Adipocyte (in vitro differentiated cells): Measurements from ENCODE around the gene INCA1.

Experiments used
- DNase-seq: peaks from one replicate; pipeline ENCODE4 v3.0.0-alpha.2; 2015; ENCODE audit warnings: low read depth
- H3K27me3 ChIP-seq: replicated peaks from 2 replicates; pipeline ENCODE4 v1.7.0; 2013; ENCODE audit warnings: mild to moderate bottlenecking, low read length, moderate library complexity; ENCODE audit not compliant: control insufficient read depth, insufficient read depth
- H3K36me3 ChIP-seq: 2 replicates; pipeline ENCODE4 v1.7.0; 2013; ENCODE audit warnings: low read length, mild to moderate bottlenecking, moderate library complexity; ENCODE audit not compliant: control insufficient read depth, insufficient read depth, severe bottlenecking
- H3K4me1 ChIP-seq: 2 replicates; pipeline ENCODE4 v1.7.0; 2013; ENCODE audit warnings: mild to moderate bottlenecking, low read length, moderate library complexity; ENCODE audit not compliant: control insufficient read depth, insufficient read depth
- H3K4me3 ChIP-seq: 2 replicates; pipeline ENCODE4 v1.7.0; 2013; ENCODE audit warnings: mild to moderate bottlenecking, low read length, moderate library complexity
- H3K9ac ChIP-seq: 2 replicates; pipeline ENCODE4 v1.7.0; 2013; ENCODE audit warnings: mild to moderate bottlenecking, low read length, moderate library complexity
- H3K9me3 ChIP-seq: 2 replicates; pipeline ENCODE4 v1.7.0; 2013; ENCODE audit warnings: mild to moderate bottlenecking, low read length, moderate library complexity; ENCODE audit not compliant: control insufficient read depth

The INCA1 gene, protein sequence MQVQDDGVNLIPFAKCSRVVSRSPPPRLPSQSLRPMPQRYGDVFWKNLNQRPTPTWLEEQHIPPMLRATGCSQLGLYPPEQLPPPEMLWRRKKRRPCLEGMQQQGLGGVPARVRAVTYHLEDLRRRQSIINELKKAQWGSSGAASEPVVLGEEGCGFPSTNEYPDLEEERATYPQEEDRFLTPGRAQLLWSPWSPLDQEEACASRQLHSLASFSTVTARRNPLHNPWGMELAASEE

DNA sequence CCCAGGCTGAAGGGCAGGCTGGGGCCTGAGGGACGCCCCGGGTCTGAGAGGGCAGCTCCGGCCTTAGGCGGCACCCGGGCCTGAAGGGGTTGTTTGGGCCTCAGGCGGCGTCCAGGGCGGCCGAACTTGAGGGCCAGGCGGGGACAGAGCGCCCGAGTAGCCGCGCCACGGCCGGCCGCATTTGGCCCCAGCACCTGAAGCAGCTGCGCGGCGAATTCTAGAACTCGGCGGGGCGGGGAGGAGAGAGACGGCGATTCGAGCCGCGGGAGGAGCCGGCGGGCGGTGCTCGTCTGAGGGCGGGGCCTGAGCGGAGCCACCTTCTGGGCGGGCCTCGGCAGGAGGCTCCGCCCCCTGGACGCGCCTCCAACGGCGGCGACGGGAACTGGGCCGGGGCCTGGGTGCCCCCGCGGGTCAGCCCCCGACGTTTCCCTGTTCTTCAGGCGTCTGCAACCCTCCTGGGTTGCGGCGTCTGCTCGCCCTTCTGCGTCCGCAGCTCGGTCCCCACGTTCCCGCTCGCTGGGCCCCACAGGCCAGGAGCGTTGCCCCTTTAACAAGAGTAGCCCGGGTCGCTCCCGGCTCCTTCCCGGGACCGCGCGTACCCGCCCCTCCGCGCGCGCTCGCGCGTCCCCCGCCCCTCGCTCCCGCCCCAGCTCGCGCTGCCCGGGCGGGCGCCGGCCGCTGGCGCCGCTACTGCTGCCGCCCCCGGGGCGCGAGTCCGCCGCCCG is at the start of gene INCA1, which contains the start of gene KIF1C:
Gene INCA1, minus strand, starts transcription at position 221 of the 725 bp plus-strand sequence. CDS start 3,085 bp downstream, outside the sequence.
Gene KIF1C, plus strand, starts transcription at position 649 of the 725 bp plus-strand sequence. CDS start 2,297 bp downstream, outside the sequence.
- Histone ChIP-seq H3K36me3 (peaks cover 14% of the 10 kb centered on the region), H3K27me3 (no peaks in the 10 kb centered on the region), H3K9me3 (no peaks in the 10 kb centered on the region), H3K4me1 (peaks cover 35% of the 10 kb centered on the region), H3K9ac (peak within 1 kb of the TSS; percentile 95), H3K4me3 (peak within 1 kb of the TSS; percentile 98)
- peak; percentile 98 for DNase-seq

DNA sequence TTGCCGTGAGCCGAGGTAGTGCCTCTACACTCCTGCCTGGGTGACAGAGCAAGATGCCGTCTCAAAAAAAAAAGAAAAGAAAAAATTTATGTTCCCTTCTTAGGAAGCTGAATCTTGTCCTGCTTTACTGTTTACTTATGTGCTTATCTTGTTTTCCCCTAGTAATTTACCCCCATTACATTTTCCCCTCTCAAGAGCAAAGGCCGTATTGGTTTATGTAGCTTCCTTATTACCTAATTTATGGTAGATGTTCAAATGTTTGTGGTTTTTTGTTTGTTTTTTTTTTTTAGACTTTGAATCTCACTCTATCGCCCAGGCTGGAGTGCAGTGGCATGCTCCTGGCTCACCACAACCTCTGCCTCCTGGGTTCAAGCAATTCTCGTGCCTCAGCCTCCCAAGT is 48.2 kb upstream of the INCA1 start:
- no peaks in the 10 kb centered on the region for H3K36me3 ChIP-seq
- DNase-seq, result no peak
- H3K27me3 ChIP-seq, result peaks cover under 1% of the 10 kb centered on the region
- H3K9me3 ChIP-seq, result no peaks in the 10 kb centered on the region
- no peak overlapping the region for H3K4me3 ChIP-seq
- H3K4me1 ChIP-seq, result peaks cover 12% of the 10 kb centered on the region
- H3K9ac ChIP-seq, result no peak overlapping the region

GRCh38 chr17:5044630-5045029 is 47.3 kb upstream of the INCA1 start:
- Histone ChIP-seq H3K4me1 (peaks cover 5% of the 10 kb centered on the region), H3K27me3 (peaks cover 4% of the 10 kb centered on the region), H3K9me3 (no peaks in the 10 kb centered on the region), H3K36me3 (no peaks in the 10 kb centered on the region), H3K4me3 (no peak overlapping the region), H3K9ac (no peak overlapping the region)
- DNase-seq, result no peak

- DNase-seq, result no peak
- Histone ChIP-seq H3K4me3 (no peak overlapping the region), H3K4me1 (no peaks in the 10 kb centered on the region), H3K27me3 (peaks cover 4% of the 10 kb centered on the region), H3K36me3 (no peaks in the 10 kb centered on the region), H3K9me3 (no peaks in the 10 kb centered on the region), H3K9ac (no peak overlapping the region)
Measured at GRCh38 chr17:5043524-5043923, 46.2 kb upstream of the INCA1 start.

DNA sequence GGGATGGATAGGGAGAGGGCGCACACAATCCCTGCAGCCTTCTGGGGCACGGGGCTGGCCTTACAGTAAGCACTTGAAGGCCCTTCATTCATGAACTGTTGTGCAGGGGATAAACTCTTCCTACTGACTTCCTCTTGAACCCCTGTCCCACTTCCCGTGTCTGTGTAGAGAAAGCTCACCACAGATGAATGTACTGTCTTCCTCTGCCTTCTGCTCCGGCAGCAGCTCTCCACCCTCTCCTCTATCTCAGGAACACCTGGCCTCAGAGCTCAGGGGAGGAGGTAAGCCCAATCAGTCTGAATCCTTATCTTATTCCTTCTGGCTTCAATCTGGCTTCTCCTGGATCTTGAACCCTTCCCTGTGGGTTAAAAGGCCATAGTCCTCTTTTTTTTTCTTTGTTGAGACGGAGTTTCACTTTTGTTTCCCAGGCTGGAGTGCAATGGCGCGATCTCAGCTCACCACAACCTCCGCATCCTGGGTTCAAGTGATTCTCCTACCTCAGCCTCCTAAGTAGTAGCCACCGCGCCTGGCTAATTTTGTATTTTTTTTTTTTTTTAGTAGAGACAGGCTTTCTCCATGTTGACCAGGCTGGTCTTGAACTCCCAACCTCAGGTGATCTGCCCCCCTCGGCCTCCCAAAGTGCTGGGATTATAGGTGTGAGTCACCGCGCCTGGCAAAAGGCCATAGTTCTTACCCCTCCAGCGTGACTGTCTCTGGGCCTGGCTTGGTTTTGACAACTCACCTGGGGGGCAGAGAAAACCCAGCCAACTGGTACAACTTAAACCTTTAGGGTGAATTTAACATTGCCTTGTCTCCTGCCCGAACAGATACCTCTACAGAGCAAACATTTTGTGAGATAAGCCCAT is 45.1 kb upstream of the INCA1 start:
- H3K9ac ChIP-seq, result no peak overlapping the region
- no peak for DNase-seq
- no peaks in the 10 kb centered on the region for H3K4me1 ChIP-seq
- peaks cover 4% of the 10 kb centered on the region for H3K27me3 ChIP-seq
- no peaks in the 10 kb centered on the region for H3K36me3 ChIP-seq
- H3K9me3 ChIP-seq, result no peaks in the 10 kb centered on the region
- H3K4me3 ChIP-seq, result no peak overlapping the region

GRCh38 chr17:5035315-5035714 is 38.0 kb upstream of the INCA1 start, which contains the start of gene SLC52A1:
TSS of gene SLC52A1 (minus strand) at chr17:5035426. CDS start at chr17:5034606, 820 bp downstream.
- no peak for DNase-seq

GRCh38 chr17:5034651-5035050 is 37.3 kb upstream of the INCA1 start:
- no peak overlapping the region for H3K9ac ChIP-seq
- no peaks in the 10 kb centered on the region for H3K36me3 ChIP-seq
- H3K4me1 ChIP-seq, result peaks cover 2% of the 10 kb centered on the region
- no peaks in the 10 kb centered on the region for H3K9me3 ChIP-seq
- no peak overlapping the region for H3K4me3 ChIP-seq
- no peak for DNase-seq
- peaks cover 19% of the 10 kb centered on the region for H3K27me3 ChIP-seq

More at GRCh38 chr17:5035315-5035714, 38.0 kb upstream of the INCA1 start, which contains the start of gene SLC52A1:
- Histone ChIP-seq H3K27me3 (peaks cover 20% of the 10 kb centered on the region), H3K9me3 (no peaks in the 10 kb centered on the region), H3K4me3 (peak within 1 kb of the TSS; percentile 60), H3K4me1 (peaks cover 2% of the 10 kb centered on the region), H3K36me3 (no peaks in the 10 kb centered on the region), H3K9ac (no peak within 1 kb of the TSS)

DNA sequence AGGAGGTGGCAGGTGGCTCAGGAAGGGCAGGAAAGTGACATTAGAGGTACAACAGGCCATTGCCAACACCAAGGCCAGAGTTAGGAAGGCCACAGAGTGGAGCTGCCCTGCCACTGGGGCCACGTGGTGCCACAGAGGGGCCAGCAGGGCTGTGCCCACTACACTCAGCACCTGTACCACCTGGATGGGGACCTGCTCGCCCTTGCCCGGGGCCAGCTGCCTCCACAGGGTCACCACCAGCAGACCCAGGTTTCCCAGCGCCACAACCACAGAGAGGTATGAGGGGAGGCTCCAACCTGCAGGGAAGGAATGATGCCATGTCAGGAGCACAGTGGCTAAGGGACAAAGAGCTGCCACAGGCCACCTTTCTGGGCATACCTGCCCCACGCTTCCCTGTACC is 36.7 kb upstream of the INCA1 start:
- Histone ChIP-seq H3K4me1 (peaks cover 2% of the 10 kb centered on the region), H3K27me3 (peaks cover 19% of the 10 kb centered on the region), H3K9me3 (no peaks in the 10 kb centered on the region), H3K9ac (no peak overlapping the region), H3K36me3 (no peaks in the 10 kb centered on the region), H3K4me3 (no peak overlapping the region)
- no peak for DNase-seq

DNA sequence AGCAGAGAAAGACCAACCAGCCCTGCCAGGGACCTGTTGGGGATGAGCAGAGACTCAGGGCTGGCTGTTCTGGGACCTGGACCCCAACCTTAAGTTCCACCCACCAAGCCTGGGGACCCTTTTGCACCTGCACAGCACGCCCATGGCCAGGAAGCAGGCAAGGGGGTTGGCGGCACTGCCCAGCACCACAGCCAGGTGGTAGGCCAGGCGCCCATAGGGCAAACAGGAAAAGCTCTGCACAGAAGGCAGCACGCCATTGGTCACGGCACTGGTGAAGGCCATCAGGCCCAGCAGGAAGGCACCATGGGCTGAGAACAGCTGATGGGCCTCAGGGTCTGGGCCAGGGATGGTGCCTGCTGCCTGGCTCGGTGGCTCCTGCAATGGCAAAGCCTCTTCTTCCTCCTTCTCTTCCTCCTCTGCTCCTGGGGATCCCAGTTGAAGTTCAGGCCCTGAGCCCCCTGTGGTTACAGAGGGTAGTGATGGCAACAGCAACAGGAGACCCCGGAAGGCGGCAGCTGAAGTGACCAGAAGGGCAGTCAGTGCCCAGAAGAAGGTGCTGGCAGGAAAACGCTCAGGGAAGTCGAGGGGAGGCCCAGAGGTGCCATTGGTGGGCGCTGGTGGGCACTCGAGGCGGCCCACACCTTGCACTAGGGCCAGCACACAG is 36.2 kb upstream of the INCA1 start:
- H3K4me3 ChIP-seq, result no peak overlapping the region
- H3K4me1 ChIP-seq, result peaks cover 2% of the 10 kb centered on the region
- peaks cover 19% of the 10 kb centered on the region for H3K27me3 ChIP-seq
- no peaks in the 10 kb centered on the region for H3K36me3 ChIP-seq
- H3K9ac ChIP-seq, result no peak overlapping the region
- H3K9me3 ChIP-seq, result no peaks in the 10 kb centered on the region
- no peak for DNase-seq

GRCh38 chr17:5032865-5033264 is 35.5 kb upstream of the INCA1 start:
- Histone ChIP-seq H3K36me3 (no peaks in the 10 kb centered on the region), H3K9ac (no peak overlapping the region), H3K4me3 (no peak overlapping the region), H3K27me3 (peaks cover 19% of the 10 kb centered on the region), H3K9me3 (no peaks in the 10 kb centered on the region), H3K4me1 (peaks cover 2% of the 10 kb centered on the region)
- no peak for DNase-seq
